ENCODE data around the gene GPR37L1.
"Not testable (repeated sequence)": the region's sequence is repeated elsewhere in the genome, so short reads cannot be mapped to it uniquely, and the experiment has no call there.

- TF ChIP-seq, protein P1, sequence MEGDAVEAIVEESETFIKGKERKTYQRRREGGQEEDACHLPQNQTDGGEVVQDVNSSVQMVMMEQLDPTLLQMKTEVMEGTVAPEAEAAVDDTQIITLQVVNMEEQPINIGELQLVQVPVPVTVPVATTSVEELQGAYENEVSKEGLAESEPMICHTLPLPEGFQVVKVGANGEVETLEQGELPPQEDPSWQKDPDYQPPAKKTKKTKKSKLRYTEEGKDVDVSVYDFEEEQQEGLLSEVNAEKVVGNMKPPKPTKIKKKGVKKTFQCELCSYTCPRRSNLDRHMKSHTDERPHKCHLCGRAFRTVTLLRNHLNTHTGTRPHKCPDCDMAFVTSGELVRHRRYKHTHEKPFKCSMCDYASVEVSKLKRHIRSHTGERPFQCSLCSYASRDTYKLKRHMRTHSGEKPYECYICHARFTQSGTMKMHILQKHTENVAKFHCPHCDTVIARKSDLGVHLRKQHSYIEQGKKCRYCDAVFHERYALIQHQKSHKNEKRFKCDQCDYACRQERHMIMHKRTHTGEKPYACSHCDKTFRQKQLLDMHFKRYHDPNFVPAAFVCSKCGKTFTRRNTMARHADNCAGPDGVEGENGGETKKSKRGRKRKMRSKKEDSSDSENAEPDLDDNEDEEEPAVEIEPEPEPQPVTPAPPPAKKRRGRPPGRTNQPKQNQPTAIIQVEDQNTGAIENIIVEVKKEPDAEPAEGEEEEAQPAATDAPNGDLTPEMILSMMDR (IDR thresholded peaks at IDR 0.05; ENCODE audit: low read depth, low read length, poor library complexity, severe bottlenecking): not testable (repeated sequence)
- TF ChIP-seq EZH2phosphoT487 (IDR thresholded peaks at IDR 0.05; ENCODE audit: borderline replicate concordance, low read length): not testable (repeated sequence)
Measured at GRCh38 chr1:202111589-202111988, 11.1 kb upstream of the GPR37L1 start.

Data from DOHH2 (cell line).